Occipital lobe (tissue), 2 donors: ENCODE measurements around the gene RSU1. TPM values are rescaled to one million over a fixed set of nuclear protein-coding genes. Genes with fewer than 3 reads are reported as not detected.

Experiments
- small RNA-seq: library from RNA; depleted of rRNA; stranded (forward); fragments of <200 nt; gene quantifications from one replicate; pipeline ENCODE3, GENCODE V24; 2014
- total RNA-seq: library from RNA; depleted of rRNA; stranded (reverse); fragments of >200 nt; gene quantifications from one replicate; pipeline ENCODE4 v1.2.3, GENCODE V29; 2014

RSU1 gene
- total RNA-seq, 1 donor from 2014 or later: 29.6 TPM

Small RNA genes lying within 50 kb of the gene (small RNA-seq; reads per million reads assigned to genes)
- gene RF02271: not detected
